Urinary bladder (tissue), 4 donors: ENCODE measurements around the gene TRAF1. TPM values are rescaled to one million over a fixed set of nuclear protein-coding genes. Genes with fewer than 3 reads are reported as not detected.

Experiments
- DNase-seq: peaks from one replicate; pipeline ENCODE4 v3.0.0-alpha.2; 2015; ENCODE audit errors: extremely low spot score
- H3K27ac ChIP-seq: one replicate; pipeline ENCODE4 v1.5.1; 2013; ENCODE audit warnings: low read depth, mild to moderate bottlenecking, moderate library complexity
- H3K36me3 ChIP-seq: one replicate; pipeline ENCODE4 v1.6.1; 2013; ENCODE audit warnings: mild to moderate bottlenecking, moderate library complexity; ENCODE audit not compliant: insufficient read depth
- H3K4me1 ChIP-seq: one replicate; pipeline ENCODE4 v1.6.1; 2013; ENCODE audit warnings: mild to moderate bottlenecking, moderate library complexity; ENCODE audit not compliant: insufficient read depth
- H3K4me3 ChIP-seq: one replicate; pipeline ENCODE4 v1.5.1; 2013; ENCODE audit warnings: low read depth, low read length
- WGBS: extraction: QIAGEN DNeasy Blood & Tissue Kit; methylation state at CpG from one replicate; pipeline ENCODE4 v1.1.7; 2013; 5-methylcytosine and 5-hydroxymethylcytosine counted together
- polyA plus RNA-seq: library from polyadenylated mRNA; stranded (reverse); fragments of 200-250 nt; gene quantifications from one replicate; pipeline ENCODE4 v1.2.3, GENCODE V29; 2013
- total RNA-seq: library from RNA; depleted of rRNA; stranded (reverse); fragments of >200 nt; gene quantifications from one replicate; pipeline ENCODE4 v1.2.3, GENCODE V29; 2014
- donor health status: healthy with polysubstance abuse.
- donor health status: healthy.

TRAF1 gene
- total and polyA plus RNA-seq, 2 donors, result 4.5 to 5.3 TPM

DNA sequence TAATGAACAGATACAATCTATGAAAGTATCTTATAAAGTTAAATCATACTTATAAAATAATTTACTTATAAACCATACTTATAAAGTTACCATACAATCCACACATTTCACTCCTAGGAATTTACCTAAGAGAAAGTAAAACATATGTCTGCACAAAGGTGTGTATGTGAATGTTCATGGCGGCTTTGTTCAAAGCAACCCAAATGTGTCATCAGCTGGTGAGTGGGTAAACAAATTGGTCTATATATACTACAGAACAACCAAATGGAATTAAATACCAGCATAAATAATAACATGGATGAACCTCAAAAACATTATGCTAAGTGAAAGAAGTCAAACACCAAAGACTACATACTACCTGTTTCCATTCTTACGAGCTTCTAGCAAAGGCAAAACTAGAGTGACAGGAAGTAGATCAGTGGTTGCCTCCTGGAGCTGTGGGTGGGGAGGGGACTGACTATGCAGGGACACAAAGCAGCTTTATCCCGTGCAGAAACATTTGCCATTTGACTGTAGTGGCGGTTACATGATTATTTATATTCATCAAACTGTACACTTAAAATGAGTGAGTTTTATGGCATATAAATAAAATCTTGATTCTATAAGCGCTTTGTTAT is 10.6 kb downstream of the TRAF1 start:
- H3K4me3 ChIP-seq, result no peak overlapping the region
- no peaks in the 10 kb centered on the region for H3K4me1 ChIP-seq
- 69% methylated on average over 5 of the region's 5 CpGs for WGBS
- DNase-seq, result no peak
- H3K36me3 ChIP-seq, result no peaks in the 10 kb centered on the region
- H3K27ac ChIP-seq, result no peak overlapping the region

DNA sequence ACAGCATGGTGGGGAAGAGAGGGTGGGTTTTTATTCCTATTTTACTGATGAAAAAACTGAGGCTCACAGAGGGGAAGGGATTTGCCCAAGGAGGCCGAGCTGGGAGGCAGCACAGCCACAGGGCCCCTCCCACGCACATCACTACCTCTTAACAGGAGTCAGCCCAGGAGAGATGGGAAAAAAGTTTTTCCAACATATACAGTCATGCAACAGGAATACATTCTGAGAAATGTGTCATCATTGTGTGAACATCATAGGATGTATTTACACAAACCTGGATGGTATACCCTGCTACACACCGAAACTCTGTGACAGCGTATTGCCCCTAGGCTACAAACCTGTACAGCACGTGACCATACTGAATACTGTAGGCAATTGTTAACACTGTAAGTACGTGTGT is 11.6 kb downstream of the TRAF1 start:
- no peak for DNase-seq
- 96% methylated on average over 6 of the region's 6 CpGs for WGBS
- Histone ChIP-seq H3K27ac (no peak overlapping the region), H3K4me3 (no peak overlapping the region), H3K4me1 (no peaks in the 10 kb centered on the region), H3K36me3 (no peaks in the 10 kb centered on the region)

DNA sequence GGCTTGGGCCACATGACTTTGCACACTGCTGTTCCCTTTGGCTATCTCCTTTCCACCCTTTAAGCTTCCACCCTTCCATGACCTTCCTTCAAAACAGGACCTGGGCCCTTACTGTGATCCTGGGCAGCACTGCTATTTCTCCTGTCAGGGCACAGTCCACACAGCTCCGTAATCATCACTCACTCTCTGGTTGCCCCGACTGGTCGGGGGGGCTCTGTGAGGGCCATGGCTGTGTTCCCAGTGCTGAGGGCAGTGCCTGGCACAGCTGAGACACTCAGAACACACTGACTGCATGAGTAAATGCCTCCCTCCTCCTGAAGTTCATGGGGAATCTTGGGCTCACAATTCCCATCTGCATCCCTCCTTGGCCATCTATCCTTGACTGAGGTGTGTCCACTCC is 12.2 kb downstream of the TRAF1 start:
- 90% methylated on average over 3 of the region's 3 CpGs for WGBS
- DNase-seq, result no peak
- Histone ChIP-seq H3K36me3 (no peaks in the 10 kb centered on the region), H3K4me1 (no peaks in the 10 kb centered on the region), H3K27ac (no peak overlapping the region), H3K4me3 (no peak overlapping the region)

- 92% methylated on average over 4 of the region's 4 CpGs for whole genome bisulfite sequencing
- Histone ChIP-seq H3K27ac (no peak overlapping the region), H3K4me3 (no peak overlapping the region), H3K36me3 (no peaks in the 10 kb centered on the region), H3K4me1 (no peaks in the 10 kb centered on the region)
- no peak for DNase-seq
These were observed 12.8 kb downstream of the TRAF1 start for GRCh38 chr9:120913647-120914264.

DNA sequence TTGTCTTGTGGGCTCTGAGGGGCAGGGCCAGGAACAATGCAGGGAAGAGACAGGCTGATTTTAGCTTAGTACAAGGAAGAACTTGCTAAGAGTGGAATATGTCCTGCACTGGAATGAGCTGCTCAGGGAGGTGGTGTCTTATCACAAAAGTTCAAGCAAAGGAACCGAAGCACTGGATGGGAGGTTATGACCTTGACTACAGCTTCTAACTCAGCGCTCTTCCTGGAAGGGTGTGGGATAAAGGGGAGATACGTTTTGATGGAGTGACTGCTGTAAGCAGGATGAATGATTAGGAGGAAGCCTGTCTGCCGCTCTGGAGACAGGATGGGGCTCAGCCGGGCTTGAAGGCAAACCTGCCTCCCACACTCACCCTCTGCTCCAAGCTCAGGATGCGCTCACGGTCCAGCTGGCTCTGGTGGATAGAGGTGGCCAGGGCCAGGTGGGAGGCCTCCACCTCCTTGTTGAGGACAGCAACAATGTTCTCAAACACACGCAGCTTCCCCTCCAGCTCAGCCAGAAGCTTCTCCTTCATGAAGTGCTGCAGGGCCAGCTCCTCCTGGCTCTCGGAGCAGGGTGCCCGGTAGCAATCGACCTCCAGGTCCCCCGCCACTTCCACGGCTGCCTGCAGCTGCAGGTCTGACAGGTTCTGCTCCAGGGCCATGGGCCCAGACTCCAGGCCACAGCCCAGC is 13.5 kb downstream of the TRAF1 start:
- H3K4me1 ChIP-seq, result no peaks in the 10 kb centered on the region
- no peaks in the 10 kb centered on the region for H3K36me3 ChIP-seq
- H3K27ac ChIP-seq, result no peak overlapping the region
- no peak for DNase-seq
- H3K4me3 ChIP-seq, result no peak overlapping the region
- WGBS, result 91% methylated on average over 13 of the region's 13 CpGs

- Histone ChIP-seq H3K4me3 (no peak overlapping the region), H3K36me3 (no peaks in the 10 kb centered on the region), H3K4me1 (no peaks in the 10 kb centered on the region), H3K27ac (no peak overlapping the region)
- WGBS, result 93% methylated on average over 9 of the region's 9 CpGs
- DNase-seq, result no peak
These were observed 15.2 kb downstream of the TRAF1 start for GRCh38 chr9:120911295-120911837.

DNA sequence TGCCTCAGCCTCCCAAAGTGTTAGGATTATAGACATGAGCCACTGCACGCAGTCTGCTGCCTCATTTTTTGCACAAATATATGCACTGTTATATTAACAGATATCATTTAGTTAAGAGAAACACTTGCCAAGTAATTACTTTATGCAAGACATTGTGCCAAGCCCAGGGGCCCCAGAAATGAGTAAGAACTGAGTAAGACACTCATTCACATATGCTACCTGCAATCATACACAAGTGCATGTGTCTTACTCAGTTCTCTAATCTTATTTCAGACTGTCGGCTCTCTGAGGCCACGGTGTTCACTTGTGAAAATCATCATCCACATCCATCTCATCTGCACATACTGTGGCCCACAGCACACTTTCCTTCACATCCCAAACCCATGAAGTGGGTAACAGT is 16.0 kb downstream of the TRAF1 start:
- H3K36me3 ChIP-seq, result no peaks in the 10 kb centered on the region
- no peak for DNase-seq
- H3K4me3 ChIP-seq, result no peak overlapping the region
- H3K27ac ChIP-seq, result no peak overlapping the region
- 90% methylated on average over 3 of the region's 3 CpGs for WGBS
- no peaks in the 10 kb centered on the region for H3K4me1 ChIP-seq

DNA sequence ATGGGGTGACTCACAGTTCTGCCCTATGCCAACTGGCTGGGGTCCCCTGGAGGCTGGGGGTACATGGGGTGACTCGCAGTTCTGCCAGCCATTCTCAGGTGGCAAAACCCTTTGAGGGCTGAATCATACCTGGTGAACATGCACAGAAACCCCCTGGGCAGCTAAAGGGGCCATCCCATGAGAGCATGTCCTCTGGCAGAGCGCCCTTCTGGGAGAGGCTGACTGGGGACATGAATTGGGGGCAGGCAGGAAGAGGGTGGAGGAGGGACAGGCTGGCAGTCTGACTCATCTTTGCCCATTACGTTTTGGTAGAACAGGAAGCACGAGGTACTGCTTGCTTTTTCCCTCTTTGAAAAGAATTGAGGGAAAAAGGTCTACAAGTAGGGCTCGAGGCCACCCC is 16.7 kb downstream of the TRAF1 start:
- Histone ChIP-seq H3K27ac (no peak overlapping the region), H3K36me3 (no peaks in the 10 kb centered on the region), H3K4me1 (no peaks in the 10 kb centered on the region), H3K4me3 (no peak overlapping the region)
- DNase-seq, result no peak
- WGBS, result 78% methylated on average over 5 of the region's 5 CpGs

DNA sequence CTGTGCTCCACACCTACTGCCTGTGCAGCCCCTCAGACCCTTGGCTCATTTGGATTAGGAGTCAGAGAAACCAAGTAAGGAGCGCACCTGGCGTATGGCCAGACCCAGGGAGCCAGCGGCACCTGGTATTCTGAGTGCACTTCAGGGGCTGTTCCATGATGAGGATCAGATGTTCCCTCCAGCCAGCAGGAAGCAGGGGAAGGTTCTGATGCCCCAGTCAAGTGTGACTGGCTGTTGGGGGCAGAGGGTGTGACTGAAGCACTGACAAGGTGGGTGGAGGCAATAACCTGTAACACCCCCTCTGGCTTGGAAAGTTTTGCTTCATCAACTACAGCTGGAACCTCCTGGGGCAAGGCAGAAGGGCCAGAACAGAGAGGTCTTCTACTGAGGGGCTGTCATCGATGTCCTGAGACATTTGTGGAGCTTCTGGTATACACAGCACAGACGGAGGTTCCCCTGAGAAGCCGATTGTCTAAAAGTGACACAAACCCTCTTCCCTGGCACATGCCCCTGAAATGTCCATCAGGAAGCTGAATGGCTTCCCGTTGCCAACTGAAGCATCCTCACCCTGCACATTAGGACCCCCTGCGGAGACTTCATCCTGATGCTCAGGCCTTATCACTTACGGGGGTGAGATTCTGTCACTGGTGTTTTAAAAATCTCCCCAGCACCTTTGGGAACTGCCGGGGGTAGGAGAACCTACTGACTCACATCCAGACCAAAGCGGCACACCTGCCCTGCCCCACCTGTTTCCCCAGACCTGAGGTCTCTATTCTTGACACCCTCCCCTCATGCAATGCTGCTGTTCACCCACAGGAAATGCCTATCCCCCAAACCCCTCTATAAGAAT is 21.1 kb downstream of the TRAF1 start:
- 88% methylated on average over 11 of the region's 11 CpGs for WGBS
- no peak for DNase-seq
- Histone ChIP-seq H3K4me1 (no peaks in the 10 kb centered on the region), H3K27ac (no peak overlapping the region), H3K4me3 (no peak overlapping the region), H3K36me3 (no peaks in the 10 kb centered on the region)

- no peak for DNase-seq
- 94% methylated on average over 11 of the region's 11 CpGs for WGBS
These were observed 21.7 kb downstream of the TRAF1 start for GRCh38 chr9:120904978-120905301.

DNA sequence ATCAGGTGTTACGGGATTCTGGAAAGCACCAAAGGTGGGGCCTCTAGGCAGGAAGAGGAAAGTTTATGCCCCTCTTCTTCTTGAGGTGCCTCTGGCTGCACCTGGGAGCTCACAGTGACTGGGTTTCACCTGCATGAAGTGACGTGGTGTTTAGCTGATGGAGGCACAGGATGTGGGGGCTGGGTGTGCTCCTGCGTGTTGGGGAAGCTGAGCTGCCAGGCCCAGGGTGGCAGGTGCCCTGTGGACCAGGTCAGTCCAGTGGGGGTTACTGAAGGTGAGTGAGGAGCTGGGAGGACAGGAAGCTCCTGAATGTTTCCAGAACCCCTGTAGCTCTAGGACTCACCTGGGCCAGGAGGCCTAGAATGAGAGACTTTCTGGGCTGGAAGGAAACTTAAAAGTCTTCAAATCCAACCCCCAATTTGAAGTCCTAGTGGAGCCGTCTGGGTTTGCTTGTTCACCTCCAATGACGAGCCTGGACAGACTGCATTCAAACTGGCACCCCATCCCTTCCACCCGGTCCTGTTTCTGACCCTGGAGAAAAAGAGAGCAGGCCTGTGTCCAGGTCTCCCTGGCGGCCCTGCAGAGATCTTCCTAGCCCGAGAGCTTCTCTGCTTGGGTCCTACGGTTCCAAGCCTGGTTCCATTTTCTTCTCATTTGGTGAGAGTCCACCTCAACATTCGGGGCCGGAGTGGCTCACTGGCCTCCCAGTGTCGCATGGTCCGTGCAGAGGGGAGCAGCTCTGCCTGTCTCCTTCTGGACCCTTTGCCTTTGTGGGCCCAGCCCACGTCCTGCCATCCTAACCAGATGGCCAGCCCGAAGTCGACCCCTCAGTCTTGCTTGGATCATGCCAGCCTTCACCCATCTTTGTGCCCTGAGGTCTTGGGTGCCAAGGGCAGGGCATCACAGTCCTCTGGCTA is 22.3 kb downstream of the TRAF1 start:
- 92% methylated on average over 16 of the region's 16 CpGs for WGBS
- H3K27ac ChIP-seq, result no peak overlapping the region
- H3K36me3 ChIP-seq, result no peaks in the 10 kb centered on the region
- DNase-seq, result no peak
- no peak overlapping the region for H3K4me3 ChIP-seq
- no peaks in the 10 kb centered on the region for H3K4me1 ChIP-seq

More at GRCh38 chr9:120904978-120905301, 21.7 kb downstream of the TRAF1 start:
- Histone ChIP-seq H3K36me3 (no peaks in the 10 kb centered on the region), H3K27ac (no peak overlapping the region), H3K4me1 (no peaks in the 10 kb centered on the region), H3K4me3 (no peak overlapping the region)

DNA sequence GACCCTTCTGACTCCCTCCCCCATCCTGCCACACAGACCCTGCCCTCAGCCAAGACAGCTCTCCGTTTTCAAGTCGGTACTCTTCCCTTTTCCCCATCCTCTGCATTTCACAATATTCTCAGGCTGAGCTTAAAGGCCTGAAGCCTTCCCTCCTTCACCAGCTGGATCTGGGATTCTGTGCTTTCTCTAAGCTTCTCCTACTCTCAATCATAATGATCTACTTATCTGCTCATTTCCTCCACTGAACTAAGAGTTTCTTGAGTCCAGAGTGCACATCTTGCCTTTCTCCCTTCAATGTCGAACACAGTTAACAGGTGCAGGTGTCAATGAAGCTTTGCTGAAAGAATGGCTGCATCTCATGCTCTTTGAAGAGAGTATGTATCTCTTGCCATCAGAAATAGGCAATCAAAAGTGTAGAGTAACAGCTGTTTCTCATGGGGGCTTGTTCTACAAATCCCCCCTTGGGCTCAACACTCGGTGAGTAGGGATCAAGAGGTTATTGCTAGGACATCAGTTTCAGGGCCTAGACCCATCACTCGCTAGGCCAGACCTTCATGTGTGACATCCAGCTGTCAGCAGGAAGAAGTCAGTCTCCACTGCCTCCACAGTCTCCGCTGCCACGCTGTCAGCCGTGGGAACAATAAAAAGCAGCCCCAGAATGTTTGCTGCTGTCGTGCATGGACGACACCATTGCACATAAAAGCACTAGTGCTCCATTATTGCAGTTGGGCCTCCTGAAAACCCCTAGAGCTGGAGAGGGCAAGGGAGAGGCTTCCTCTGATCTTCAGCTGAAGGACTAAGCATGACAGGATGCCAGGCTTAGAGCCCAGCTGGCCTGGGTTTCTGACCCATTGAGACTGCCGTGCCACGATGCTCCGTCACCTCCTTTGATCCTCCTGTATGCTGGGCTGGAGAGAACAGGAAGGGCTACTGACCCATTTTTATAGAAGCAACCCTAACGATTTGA is 23.7 kb downstream of the TRAF1 start:
- Histone ChIP-seq H3K4me1 (no peaks in the 10 kb centered on the region), H3K36me3 (no peaks in the 10 kb centered on the region), H3K27ac (no peak overlapping the region), H3K4me3 (no peak overlapping the region)
- WGBS, result 75% methylated on average over 14 of the region's 14 CpGs
- DNase-seq, result no peak
